ENCODE results near the gene PWWP2B.
"Not testable (repeated sequence)": the region's sequence is repeated elsewhere in the genome, so short reads cannot be mapped to it uniquely, and the experiment has no call there.

The PWWP2B gene

GRCh38 chr10:132382231-132382922 lies 14.6 kb upstream of the PWWP2B start:
- DNase-seq = no peak

- DNase-seq = no peak
Measured at GRCh38 chr10:132383101-132383500, 13.9 kb upstream of the PWWP2B start.

- no peak for DNase-seq
Measured at GRCh38 chr10:132383751-132384196, 13.2 kb upstream of the PWWP2B start.

GRCh38 chr10:132384618-132385388 lies 12.2 kb upstream of the PWWP2B start:
- DNase-seq = no peak

- no peak for DNase-seq
Measured at GRCh38 chr10:132385389-132385667, 11.7 kb upstream of the PWWP2B start.

GRCh38 chr10:132385721-132386418 lies 11.1 kb upstream of the PWWP2B start:
- no peak for DNase-seq

GRCh38 chr10:132386419-132386831 lies 10.6 kb upstream of the PWWP2B start:
- no peak for DNase-seq

GRCh38 chr10:132386896-132387295 lies 10.1 kb upstream of the PWWP2B start:
- not testable (repeated sequence) for DNase-seq

GRCh38 chr10:132387764-132388210 lies 9.2 kb upstream of the PWWP2B start:
- no peak for DNase-seq

GRCh38 chr10:132388891-132389432 lies 8.0 kb upstream of the PWWP2B start:
- no peak for DNase-seq

GRCh38 chr10:132389433-132390169 lies 7.4 kb upstream of the PWWP2B start:
- DNase-seq = no peak

GRCh38 chr10:132390170-132390920 lies 6.7 kb upstream of the PWWP2B start:
- DNase-seq = no peak

- no peak for DNase-seq
Measured at GRCh38 chr10:132390921-132391675, 5.9 kb upstream of the PWWP2B start.

- DNase-seq = no peak
Measured at GRCh38 chr10:132391676-132392020, 5.4 kb upstream of the PWWP2B start.

GRCh38 chr10:132392184-132392800 lies 4.7 kb upstream of the PWWP2B start:
- no peak for DNase-seq

GRCh38 chr10:132392811-132393694 lies 3.9 kb upstream of the PWWP2B start:
- DNase-seq = no peak

GRCh38 chr10:132393695-132394181 lies 3.3 kb upstream of the PWWP2B start:
- DNase-seq = no peak

GRCh38 chr10:132394201-132394811 lies 2.7 kb upstream of the PWWP2B start:
- no peak for DNase-seq

Data from NCI-H446 treated with DMSO at 0.1 percent for 48 hours (cell line).